Mucosa of descending colon (tissue), 3 donors: ENCODE data around the gene NEDD4. TPM values are rescaled to one million over a fixed set of nuclear protein-coding genes. Genes with fewer than 3 reads are reported as not detected.
"Not testable (repeated sequence)": the region's sequence is repeated elsewhere in the genome, so short reads cannot be mapped to it uniquely, and the experiment has no call there.

Experiments used
- ATAC-seq: fragments of 200-7000 bp; cut with Tn5 transposase; one replicate; pipeline ENCODE4 v1.9.1; 2020; ENCODE audit warnings: mild to moderate bottlenecking, moderate library complexity
- DNase-seq, 3 donors: peaks; one replicate each; pipeline ENCODE4 v3.0.0-alpha.2; 2020
- H3K36me3 ChIP-seq: fragments of 200-600 bp; one replicate; pipeline ENCODE4 v1.8.0; 2021; ENCODE audit warnings: low read depth, mild to moderate bottlenecking
- H3K4me1 ChIP-seq: fragments of 200-600 bp; one replicate; pipeline ENCODE4 v1.8.0; 2021; ENCODE audit warnings: low read depth, mild to moderate bottlenecking
- H3K4me3 ChIP-seq: fragments of 200-600 bp; one replicate; pipeline ENCODE4 v1.8.0; 2021; ENCODE audit warnings: mild to moderate bottlenecking
- H3K9me3 ChIP-seq: fragments of 200-600 bp; one replicate; pipeline ENCODE4 v1.8.0; 2021; ENCODE audit warnings: mild to moderate bottlenecking
- intact Hi-C, 2 donors: fragments of 100-400 bp; cut with DNase I in 1 of 2; cut with micrococcal nuclease in 1 of 2; formaldehyde crosslinking; loops; one replicate each; pipeline versions ENCODE4 v1.11.0 to v1.11.1; 2022; cut with DNase I, micrococcal nuclease
- total RNA-seq, 3 donors: library from RNA; stranded (reverse); fragmentation: NEBNext Ultra II Directional in 2 of 3; extraction: Animal tissue kit (Norgen Biotek cat#: 25700) in 2 of 3; gene quantifications; one replicate each; pipeline versions ENCODE4 v1.2.1 to v1.2.4, GENCODE V29; 2021 to 2023
- TF ChIP-seq, protein P1 (sequence below): fragments of 200-600 bp; IDR thresholded peaks from one replicate; pipeline ENCODE4 v1.8.0; 2022; ENCODE audit warnings: antibody characterized with exemption, mild to moderate bottlenecking
- donor health status: DM: no; HTN: no; CAD: no; lungs with moderate emphysema.
- donor health status: DM: no; HTN: no; CAD: no.
- donor health status: DM: no; HTN: yes; CAD: no.

Gene NEDD4
- total RNA-seq, 3 donors from 2014 or later = 9.3 to 21.5 (median 10.2) TPM

DNA sequence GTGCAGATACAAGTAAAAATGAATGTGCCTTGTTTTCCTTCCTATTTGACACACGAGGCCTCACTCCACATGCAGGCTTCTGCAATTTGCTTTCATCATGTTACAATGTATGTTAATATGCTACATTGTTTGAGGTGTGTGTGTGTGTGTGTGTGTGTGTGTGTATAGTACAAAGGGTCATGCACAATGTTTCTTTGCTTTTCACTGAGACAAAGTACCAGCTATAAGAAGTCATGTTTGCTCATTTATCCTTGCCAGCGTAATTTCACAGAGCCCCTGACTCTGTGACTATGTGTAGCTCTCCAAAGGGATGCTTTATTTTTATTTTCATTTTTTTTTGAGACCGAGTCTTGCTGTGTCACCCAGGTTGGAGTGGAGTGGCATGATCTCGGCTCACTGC lies 38.0 kb upstream of the NEDD4 start:
- intact Hi-C loops = no loop called here
- no peaks in the 10 kb centered on the region for H3K4me1 ChIP-seq
- H3K4me3 ChIP-seq = no peak overlapping the region
- no peak for ATAC-seq
- DNase-seq = no peak
- H3K9me3 ChIP-seq = no peaks in the 10 kb centered on the region
- H3K36me3 ChIP-seq = no peaks in the 10 kb centered on the region
- TF ChIP-seq, protein P1, sequence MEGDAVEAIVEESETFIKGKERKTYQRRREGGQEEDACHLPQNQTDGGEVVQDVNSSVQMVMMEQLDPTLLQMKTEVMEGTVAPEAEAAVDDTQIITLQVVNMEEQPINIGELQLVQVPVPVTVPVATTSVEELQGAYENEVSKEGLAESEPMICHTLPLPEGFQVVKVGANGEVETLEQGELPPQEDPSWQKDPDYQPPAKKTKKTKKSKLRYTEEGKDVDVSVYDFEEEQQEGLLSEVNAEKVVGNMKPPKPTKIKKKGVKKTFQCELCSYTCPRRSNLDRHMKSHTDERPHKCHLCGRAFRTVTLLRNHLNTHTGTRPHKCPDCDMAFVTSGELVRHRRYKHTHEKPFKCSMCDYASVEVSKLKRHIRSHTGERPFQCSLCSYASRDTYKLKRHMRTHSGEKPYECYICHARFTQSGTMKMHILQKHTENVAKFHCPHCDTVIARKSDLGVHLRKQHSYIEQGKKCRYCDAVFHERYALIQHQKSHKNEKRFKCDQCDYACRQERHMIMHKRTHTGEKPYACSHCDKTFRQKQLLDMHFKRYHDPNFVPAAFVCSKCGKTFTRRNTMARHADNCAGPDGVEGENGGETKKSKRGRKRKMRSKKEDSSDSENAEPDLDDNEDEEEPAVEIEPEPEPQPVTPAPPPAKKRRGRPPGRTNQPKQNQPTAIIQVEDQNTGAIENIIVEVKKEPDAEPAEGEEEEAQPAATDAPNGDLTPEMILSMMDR = no peak

DNA sequence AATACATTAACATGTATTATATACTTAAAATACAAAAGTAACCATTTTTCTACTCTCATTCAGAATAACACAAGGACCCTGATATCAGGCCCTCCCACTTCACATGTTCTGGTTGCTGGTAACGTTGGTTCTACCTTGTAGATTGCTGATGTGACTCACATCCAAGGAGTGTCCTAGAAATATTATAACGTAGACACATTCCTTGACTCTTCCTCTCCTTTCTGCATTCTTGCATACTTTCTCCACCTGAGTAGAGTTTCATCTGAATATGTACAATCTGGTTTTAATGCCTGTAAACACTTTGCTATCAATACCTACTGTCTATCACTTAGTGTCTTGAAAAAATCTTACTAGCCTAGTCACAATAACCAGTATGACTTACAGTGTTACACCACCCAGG lies 35.0 kb upstream of the NEDD4 start:
- Histone ChIP-seq H3K4me3 (no peak overlapping the region), H3K36me3 (no peaks in the 10 kb centered on the region), H3K4me1 (no peaks in the 10 kb centered on the region), H3K9me3 (peaks cover 6% of the 10 kb centered on the region)
- intact Hi-C loops = no loop called here
- ATAC-seq (no peak), DNase-seq (no peak)
- TF ChIP-seq, protein P1 = no peak

DNA sequence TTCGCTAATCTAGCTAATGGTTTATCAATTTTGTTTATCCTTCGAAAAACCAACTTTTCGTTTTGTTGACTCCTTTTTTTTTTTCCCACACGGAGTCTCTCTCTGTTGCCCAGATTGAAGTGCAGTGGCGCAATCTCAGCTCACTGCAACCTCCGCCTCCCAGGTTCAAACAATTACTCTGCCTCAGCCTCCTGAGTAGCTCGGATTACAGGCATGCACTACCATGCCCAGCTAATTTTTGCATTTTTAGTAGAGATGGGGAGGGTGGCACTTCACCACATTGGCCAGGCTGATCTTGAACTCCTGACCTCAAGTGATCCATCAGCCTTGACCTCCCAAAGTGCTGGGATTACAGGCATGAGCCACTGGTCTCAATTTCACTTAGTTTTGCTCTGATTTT lies 29.7 kb upstream of the NEDD4 start:
- H3K36me3 ChIP-seq, intact Hi-C loops, H3K9me3 ChIP-seq, H3K4me1 ChIP-seq, ATAC-seq, DNase-seq, H3K4me3 ChIP-seq: not testable (repeated sequence)

DNA sequence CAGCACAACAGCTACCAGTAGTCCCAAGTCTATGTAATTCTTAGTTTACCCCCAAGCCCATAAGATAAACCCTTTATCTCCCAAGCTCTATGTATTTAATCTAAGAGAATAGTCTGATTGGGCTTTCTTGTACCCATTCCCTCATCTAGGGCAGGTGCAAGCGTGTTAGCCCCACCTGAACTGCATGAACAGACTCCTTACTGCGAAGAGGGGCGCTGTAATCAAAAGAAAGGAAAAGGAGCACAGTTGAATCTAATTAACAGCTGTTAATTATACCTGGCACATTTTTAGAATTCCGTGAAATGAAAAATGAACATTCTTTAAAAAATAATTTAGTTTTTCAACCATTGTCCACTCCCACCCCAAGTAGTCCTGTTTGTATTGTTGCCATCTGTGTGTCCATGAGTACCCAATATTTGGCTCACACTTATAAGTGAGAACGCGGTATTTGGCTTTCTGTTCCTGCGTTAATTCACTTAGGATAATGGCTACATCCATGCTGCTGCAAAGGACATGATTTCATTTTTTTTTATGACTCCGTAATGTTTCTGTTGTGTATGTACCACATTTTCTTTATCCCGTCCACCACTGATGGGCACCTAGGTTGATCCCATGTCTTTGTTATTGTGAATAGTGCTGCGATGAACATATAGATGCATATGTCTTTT lies 26.5 kb upstream of the NEDD4 start:
- Histone ChIP-seq H3K36me3 (no peaks in the 10 kb centered on the region), H3K4me3 (no peak overlapping the region), H3K4me1 (no peaks in the 10 kb centered on the region), H3K9me3 (peaks cover under 1% of the 10 kb centered on the region)
- TF ChIP-seq, protein P1 = no peak
- no peak for ATAC-seq
- intact Hi-C loops = no loop called here
- no peak for DNase-seq

DNA sequence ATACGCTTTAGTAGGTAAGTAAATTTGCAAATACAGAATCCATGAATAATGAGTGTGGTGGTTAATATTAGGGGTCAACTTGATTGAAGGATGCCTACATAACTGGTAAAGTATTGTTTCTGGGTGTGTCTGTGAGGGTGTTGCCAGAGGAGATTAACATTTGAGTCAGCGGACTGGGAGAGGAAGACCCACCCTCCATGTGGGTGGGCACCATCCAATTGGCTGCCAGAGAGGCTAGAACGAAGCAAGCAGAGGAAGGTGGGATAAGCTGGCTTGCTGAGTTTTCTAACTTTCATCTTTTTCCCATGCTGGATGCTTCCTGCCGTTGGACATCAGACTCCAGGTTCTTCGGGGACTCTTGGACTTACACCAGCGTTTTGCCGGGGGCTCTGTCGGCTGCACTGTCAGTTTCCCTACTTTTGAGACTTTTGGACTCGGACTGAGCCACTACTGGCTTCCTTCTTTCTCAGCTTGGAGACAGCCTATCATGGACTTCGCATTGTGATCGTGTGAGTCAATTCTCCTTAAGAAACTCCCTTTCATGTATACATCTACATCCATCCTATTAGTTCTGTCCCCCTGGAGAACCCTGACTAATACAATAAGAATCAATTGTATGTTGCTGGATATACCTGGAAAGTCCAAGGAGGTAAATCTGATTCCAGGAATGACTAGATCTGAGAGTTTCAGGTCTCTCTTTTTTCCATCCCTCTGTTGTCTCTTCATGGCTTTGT lies 25.8 kb upstream of the NEDD4 start:
- ATAC-seq (no peak), DNase-seq (no peak)
- H3K4me3 ChIP-seq = no peak overlapping the region
- no peaks in the 10 kb centered on the region for H3K36me3 ChIP-seq
- no peaks in the 10 kb centered on the region for H3K4me1 ChIP-seq
- intact Hi-C loops = no loop called here
- peaks cover 2% of the 10 kb centered on the region for H3K9me3 ChIP-seq
- TF ChIP-seq, protein P1 = no peak

DNA sequence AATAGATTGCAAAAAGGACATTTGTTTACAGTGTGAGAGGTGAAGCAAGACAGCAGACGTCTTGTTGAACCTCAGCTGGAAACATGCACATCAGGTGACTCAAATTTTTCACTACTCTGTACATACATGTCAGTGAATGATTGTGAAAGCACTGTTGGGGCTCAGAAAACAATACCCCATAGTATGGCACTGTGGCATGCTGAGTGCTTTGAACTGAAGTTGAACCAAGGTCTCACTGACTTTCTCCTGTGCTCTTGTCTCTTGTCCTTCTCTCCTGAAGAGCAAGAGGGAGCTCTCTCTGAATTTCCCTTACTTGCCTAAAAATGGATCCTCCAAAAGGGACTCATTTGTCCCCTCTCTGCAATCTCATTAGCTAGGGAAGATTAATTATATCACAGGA lies 24.5 kb upstream of the NEDD4 start:
- H3K36me3 ChIP-seq = no peaks in the 10 kb centered on the region
- H3K4me1 ChIP-seq = no peaks in the 10 kb centered on the region
- TF ChIP-seq, protein P1 = no peak
- DNase-seq (no peak), ATAC-seq (no peak)
- no peak overlapping the region for H3K4me3 ChIP-seq
- peaks cover 2% of the 10 kb centered on the region for H3K9me3 ChIP-seq
- intact Hi-C loops = no loop called here
